SJSA1 (cell line): ENCODE measurements around the gene RAB36. TPM values are rescaled to one million over a fixed set of nuclear protein-coding genes. Genes with fewer than 3 reads are reported as not detected.

ENCODE experiments used
- DNase-seq, 2 experiments: peaks; one replicate each; pipeline ENCODE4 v3.0.0-alpha.2; 2015 to 2020; ENCODE audit warnings: low spot score in 2 of 2, low read depth in 1 of 2
- H3K27ac ChIP-seq: fragments of 250-450 bp; sonication (Bioruptor Pico); 2 replicates; pipeline ENCODE4 v1.5.1; 2020; ENCODE audit warnings: mild to moderate bottlenecking, moderate library complexity
- H3K27me3 ChIP-seq: fragments of 250-450 bp; sonication (Bioruptor Pico); replicated peaks from 2 replicates; pipeline ENCODE4 v1.5.1; 2020; ENCODE audit warnings: mild to moderate bottlenecking, moderate library complexity
- H3K36me3 ChIP-seq: fragments of 250-450 bp; sonication (Bioruptor Pico); 2 replicates; pipeline ENCODE4 v1.5.1; 2020; ENCODE audit warnings: mild to moderate bottlenecking
- H3K4me1 ChIP-seq: fragments of 250-450 bp; sonication (Bioruptor Pico); replicated peaks from 2 replicates; pipeline ENCODE4 v1.6.1; 2021; ENCODE audit warnings: mild to moderate bottlenecking
- H3K4me3 ChIP-seq: fragments of 250-450 bp; sonication (Bioruptor Pico); 2 replicates; pipeline ENCODE4 v1.5.1; 2020; ENCODE audit warnings: mild to moderate bottlenecking
- H3K9me3 ChIP-seq: fragments of 250-450 bp; sonication (Bioruptor Pico); replicated peaks from 2 replicates; pipeline ENCODE4 v1.5.1; 2020; ENCODE audit warnings: mild to moderate bottlenecking
- total RNA-seq: library from RNA; depleted of rRNA; stranded (reverse); fragments of >200 nt; shearing (Covaris generic); gene quantifications from 2 replicates; pipeline ENCODE4 v1.2.3, GENCODE V29; 2014

The RAB36 gene
- total RNA-seq, 1 experiment from 2014 or later = 0.42 TPM

DNA sequence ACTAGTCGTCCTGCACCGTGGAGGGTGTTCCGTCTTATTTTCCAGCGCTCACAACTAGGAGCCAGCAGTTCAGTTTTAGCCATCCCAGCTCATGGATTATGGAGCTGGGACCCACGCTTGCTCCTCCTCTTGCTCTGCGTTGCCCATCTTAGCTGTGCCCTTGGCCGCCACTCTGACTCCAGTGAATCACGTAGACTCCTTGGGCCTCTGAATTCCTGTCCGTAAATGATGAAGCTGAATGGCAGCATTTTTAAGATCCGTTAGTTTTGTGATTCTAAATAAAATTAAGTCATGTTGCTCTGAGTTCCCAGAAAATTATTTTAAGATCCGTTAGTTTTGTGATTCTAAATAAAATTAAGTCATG is 58.8 kb downstream of the RAB36 start:
- Histone ChIP-seq H3K4me3 (no peak overlapping the region), H3K9me3 (no peaks in the 10 kb centered on the region), H3K27me3 (no peaks in the 10 kb centered on the region), H3K27ac (no peak overlapping the region), H3K36me3 (peaks cover 29% of the 10 kb centered on the region), H3K4me1 (peaks cover 10% of the 10 kb centered on the region)
- no peak for DNase-seq

GRCh38 chr22:23204541-23205157 is 59.4 kb downstream of the RAB36 start:
- Histone ChIP-seq H3K36me3 (peaks cover 29% of the 10 kb centered on the region), H3K9me3 (no peaks in the 10 kb centered on the region), H3K27me3 (no peaks in the 10 kb centered on the region), H3K27ac (no peak overlapping the region), H3K4me3 (no peak overlapping the region), H3K4me1 (peaks cover 5% of the 10 kb centered on the region; the same call in 1 of the 2 replicates)
- no peak for DNase-seq

- DNase-seq = no peak
- no peak overlapping the region for H3K4me3 ChIP-seq
- no peaks in the 10 kb centered on the region for H3K9me3 ChIP-seq
- no peaks in the 10 kb centered on the region for H3K27me3 ChIP-seq
- peaks cover 26% of the 10 kb centered on the region for H3K36me3 ChIP-seq
- no peaks in the 10 kb centered on the region for H3K4me1 ChIP-seq
- H3K27ac ChIP-seq = no peak overlapping the region
These were observed 60.2 kb downstream of the RAB36 start for GRCh38 chr22:23205339-23206049.

GRCh38 chr22:23206915-23207314 is 61.6 kb downstream of the RAB36 start:
- H3K9me3 ChIP-seq = no peaks in the 10 kb centered on the region
- no peak overlapping the region for H3K27ac ChIP-seq
- no peak overlapping the region for H3K4me3 ChIP-seq
- no peaks in the 10 kb centered on the region for H3K27me3 ChIP-seq
- H3K4me1 ChIP-seq = no peaks in the 10 kb centered on the region
- H3K36me3 ChIP-seq = peaks cover 26% of the 10 kb centered on the region
- no peak for DNase-seq

DNA sequence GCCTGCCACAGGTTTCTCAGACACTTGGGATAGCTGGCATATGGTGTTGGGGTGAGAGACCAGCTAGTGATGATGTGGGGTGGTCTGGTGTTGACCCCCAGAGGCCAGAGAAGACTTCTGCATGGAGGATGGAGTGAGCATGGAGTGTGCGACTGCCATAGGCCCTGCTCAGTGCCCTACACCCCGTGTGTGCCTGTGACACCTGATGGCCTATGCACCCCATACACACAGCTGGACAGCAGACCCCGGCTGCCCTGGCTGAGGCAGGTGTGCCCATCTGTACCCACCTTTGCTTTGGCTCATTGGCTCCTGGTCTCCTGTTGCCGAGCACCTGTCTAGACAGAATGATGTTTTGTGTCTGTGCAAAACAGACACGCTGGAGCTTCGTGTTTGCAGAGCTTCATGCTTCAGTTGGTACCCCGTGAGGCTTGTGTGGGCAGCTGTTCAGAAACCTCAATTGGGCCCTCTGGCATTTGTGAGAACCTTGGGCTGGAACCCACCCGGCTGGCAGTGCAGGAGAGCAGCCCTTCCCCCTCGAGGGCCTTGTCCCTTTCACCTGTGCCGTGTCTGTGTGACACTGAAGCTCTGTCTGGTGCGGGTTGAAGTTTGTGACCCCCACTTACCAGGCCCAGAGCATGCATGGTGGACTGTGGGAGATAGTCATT is 62.6 kb downstream of the RAB36 start:
- Histone ChIP-seq H3K27ac (no peak overlapping the region), H3K4me1 (no peaks in the 10 kb centered on the region), H3K9me3 (no peaks in the 10 kb centered on the region), H3K27me3 (no peaks in the 10 kb centered on the region), H3K4me3 (no peak overlapping the region), H3K36me3 (peaks cover 25% of the 10 kb centered on the region)
- DNase-seq = no peak

- no peaks in the 10 kb centered on the region for H3K9me3 ChIP-seq
- H3K4me1 ChIP-seq = peaks cover 10% of the 10 kb centered on the region
- no peaks in the 10 kb centered on the region for H3K27me3 ChIP-seq
- no peak overlapping the region for H3K4me3 ChIP-seq
- H3K36me3 ChIP-seq = peaks cover 17% of the 10 kb centered on the region
- no peak overlapping the region for H3K27ac ChIP-seq
- DNase-seq = no peak
These were observed 65.3 kb downstream of the RAB36 start for GRCh38 chr22:23210428-23211170.

GRCh38 chr22:23211622-23212021 is 66.3 kb downstream of the RAB36 start:
- Histone ChIP-seq H3K9me3 (no peaks in the 10 kb centered on the region), H3K36me3 (peaks cover 15% of the 10 kb centered on the region), H3K27ac (no peak overlapping the region), H3K4me3 (no peak overlapping the region), H3K27me3 (no peaks in the 10 kb centered on the region), H3K4me1 (peaks cover 21% of the 10 kb centered on the region)
- DNase-seq = no peak

DNA sequence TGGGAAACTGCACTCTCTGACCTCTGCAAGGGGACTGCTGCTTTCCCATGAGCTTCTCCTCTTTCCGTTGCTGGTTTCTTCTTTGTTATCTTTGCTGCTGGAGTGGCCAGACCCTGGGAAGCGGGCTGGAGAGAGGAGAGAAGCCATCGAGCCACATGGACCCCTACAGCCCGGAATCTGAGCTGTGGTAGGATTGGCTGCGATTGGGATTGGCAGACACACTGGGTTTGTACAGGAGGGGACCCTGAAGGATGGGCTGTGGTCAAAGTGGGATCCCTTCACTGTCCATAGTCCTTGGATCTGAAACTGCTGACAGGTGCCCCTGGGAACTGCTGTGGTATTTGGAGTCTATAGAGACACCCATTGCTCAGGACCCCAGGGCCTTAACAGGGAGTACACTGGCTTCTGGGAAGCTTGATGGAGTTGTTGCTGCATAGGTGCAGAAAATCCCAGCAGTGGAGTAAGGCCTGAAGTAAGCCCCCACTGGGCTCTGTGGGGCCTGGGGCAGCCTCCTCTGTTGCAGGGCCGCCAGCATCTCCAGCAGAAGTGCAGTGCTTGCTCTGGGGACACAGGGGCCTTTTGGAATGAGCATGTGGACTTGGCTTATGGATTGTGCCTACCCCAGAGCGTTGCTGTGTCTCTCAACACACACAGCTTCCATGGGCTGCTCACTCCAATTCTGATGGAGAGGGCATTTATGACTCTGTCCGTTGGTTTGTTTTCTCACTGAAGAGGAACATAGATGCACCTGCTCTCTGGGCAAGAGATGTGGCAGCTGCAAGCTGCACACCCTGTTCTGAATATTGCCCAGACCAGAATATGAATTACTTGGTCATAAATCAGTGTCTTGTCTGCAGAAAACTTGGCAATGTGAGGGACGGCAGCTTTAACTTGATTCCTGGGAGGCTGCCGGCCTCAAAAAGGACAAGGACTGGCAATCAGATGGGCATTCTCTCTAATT is 67.1 kb downstream of the RAB36 start:
- H3K36me3 ChIP-seq = peaks cover 15% of the 10 kb centered on the region
- no peaks in the 10 kb centered on the region for H3K27me3 ChIP-seq
- no peak overlapping the region for H3K27ac ChIP-seq
- peaks cover 28% of the 10 kb centered on the region for H3K4me1 ChIP-seq
- H3K9me3 ChIP-seq = no peaks in the 10 kb centered on the region
- no peak for DNase-seq
- H3K4me3 ChIP-seq = no peak overlapping the region

DNA sequence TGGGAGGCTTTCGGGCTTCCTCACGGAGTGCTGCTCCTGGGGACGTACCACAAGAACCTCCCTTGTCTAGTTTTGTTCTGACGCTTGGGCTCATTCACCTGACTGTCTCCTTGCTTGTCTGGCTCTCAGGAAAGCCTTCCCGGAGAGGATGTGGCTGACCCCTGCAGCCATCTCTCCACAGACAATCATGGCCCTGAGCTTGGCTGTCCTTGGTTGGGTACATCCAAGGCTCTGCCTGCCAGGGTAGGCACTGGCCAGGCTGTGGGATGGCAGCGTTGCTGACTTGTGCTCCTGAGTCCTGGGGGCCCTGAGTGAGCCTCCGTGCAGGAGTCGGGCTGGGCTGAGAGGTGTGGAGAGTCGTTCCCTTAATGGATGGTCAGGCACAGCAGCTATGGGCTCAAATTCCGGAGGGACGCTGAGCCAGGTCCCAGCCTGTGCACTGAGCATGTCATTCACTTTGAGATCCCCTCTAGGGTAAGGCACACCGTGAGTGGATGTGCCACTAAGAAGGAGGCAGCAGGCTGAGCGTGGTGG is 67.8 kb downstream of the RAB36 start:
- Histone ChIP-seq H3K27me3 (no peaks in the 10 kb centered on the region), H3K4me3 (no peak overlapping the region), H3K36me3 (peaks cover 8% of the 10 kb centered on the region; the same call in 1 of the 2 replicates), H3K4me1 (peaks cover 35% of the 10 kb centered on the region), H3K27ac (no peak overlapping the region), H3K9me3 (no peaks in the 10 kb centered on the region)
- DNase-seq = no peak

- no peaks in the 10 kb centered on the region for H3K27me3 ChIP-seq
These were observed 68.5 kb downstream of the RAB36 start for GRCh38 chr22:23213581-23214334.

More at GRCh38 chr22:23213581-23214334, 68.5 kb downstream of the RAB36 start:
- H3K4me1 ChIP-seq = peaks cover 42% of the 10 kb centered on the region
- no peaks in the 10 kb centered on the region for H3K9me3 ChIP-seq
- H3K27ac ChIP-seq = no peak overlapping the region
- H3K36me3 ChIP-seq = peaks cover 5% of the 10 kb centered on the region; the same call in 1 of the 2 replicates
- DNase-seq = no peak
- no peak overlapping the region for H3K4me3 ChIP-seq
